Activated T-helper 1 cell treated with Interleukin-2 at 50 U/mL for 16 hours (primary cell): ENCODE measurements around the gene ADIPOR1.
"Not testable (repeated sequence)": the region's sequence is repeated elsewhere in the genome, so short reads cannot be mapped to it uniquely, and the experiment has no call there.

Experiments used
- DNase-seq: peaks from one replicate; pipeline ENCODE4 v3.0.0-alpha.2; 2020; ENCODE audit warnings: low read depth

The ADIPOR1 gene

GRCh38 chr1:202957733-202958543 lies at the start of gene ADIPOR1:
Gene ADIPOR1, minus strand, starts transcription at chr1:202958312. Its CDS starts 7,242 bp downstream, at chr1:202951070.
- peak; percentile 92 for DNase-seq

GRCh38 chr1:203006948-203007871 lies 49.1 kb upstream of the ADIPOR1 start, which contains the start of gene TMEM183A:
Gene TMEM183A, plus strand, starts transcription at chr1:203007374. Its CDS starts 92 bp downstream, at chr1:203007466.
- peak; percentile 86 for DNase-seq

- not testable (repeated sequence) for DNase-seq
Observed at GRCh38 chr1:203005395-203006142, 47.5 kb upstream of the ADIPOR1 start.

GRCh38 chr1:203002951-203003350 lies 44.8 kb upstream of the ADIPOR1 start:
- no peak for DNase-seq

DNA sequence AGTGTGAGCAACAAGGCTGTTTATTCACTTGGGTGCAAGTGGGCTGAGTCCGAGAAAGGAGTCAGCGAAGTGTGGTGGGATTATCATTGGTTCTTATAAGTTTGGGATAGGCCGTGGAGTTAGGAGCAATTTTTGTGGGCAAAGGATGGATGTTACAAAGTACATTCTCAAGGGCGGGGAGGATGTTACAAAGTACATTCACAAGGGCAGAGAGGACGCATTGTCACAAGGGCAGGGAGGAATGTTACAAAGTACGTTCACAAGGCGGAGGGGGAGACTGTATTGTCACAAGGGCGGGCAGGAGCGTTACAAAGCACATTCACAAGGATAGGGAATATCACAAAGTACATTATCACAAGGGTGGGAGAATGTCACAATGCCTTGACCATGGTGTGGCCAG lies 43.9 kb upstream of the ADIPOR1 start:
- DNase-seq, result no peak

- no peak for DNase-seq
Observed at GRCh38 chr1:203000217-203000944, 42.3 kb upstream of the ADIPOR1 start.

GRCh38 chr1:202998836-202999750 lies 41.0 kb upstream of the ADIPOR1 start:
- DNase-seq, result peak; percentile 13

- no peak for DNase-seq
Observed at GRCh38 chr1:202994756-202995155, 36.6 kb upstream of the ADIPOR1 start.

GRCh38 chr1:202991112-202991511 lies 33.0 kb upstream of the ADIPOR1 start:
- no peak for DNase-seq

GRCh38 chr1:202989879-202990278 lies 31.8 kb upstream of the ADIPOR1 start:
- no peak for DNase-seq

GRCh38 chr1:202987922-202988583 lies 29.9 kb upstream of the ADIPOR1 start:
- DNase-seq, result no peak

- no peak for DNase-seq
Observed at GRCh38 chr1:202987255-202987654, 29.1 kb upstream of the ADIPOR1 start.

DNA sequence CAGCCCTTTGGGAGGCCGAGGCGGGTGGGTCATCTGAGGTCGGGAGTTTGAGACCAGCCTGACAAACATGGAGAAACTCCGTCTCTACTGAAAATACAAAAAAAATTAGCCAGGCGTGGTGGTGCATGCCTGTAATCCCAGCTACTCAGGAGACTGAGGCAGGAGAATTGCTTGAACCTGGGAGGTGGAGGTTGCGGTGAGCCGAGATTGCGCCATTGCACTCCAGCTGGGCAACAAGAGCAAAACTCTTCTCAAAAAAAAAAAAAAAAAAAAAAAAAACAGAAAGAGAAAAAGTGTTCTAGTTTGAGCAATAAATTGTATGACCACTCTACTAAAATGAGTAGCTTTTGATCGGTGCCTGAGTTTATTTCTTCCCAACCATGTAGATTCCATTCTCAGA lies 28.0 kb upstream of the ADIPOR1 start:
- DNase-seq, result not testable (repeated sequence)

DNA sequence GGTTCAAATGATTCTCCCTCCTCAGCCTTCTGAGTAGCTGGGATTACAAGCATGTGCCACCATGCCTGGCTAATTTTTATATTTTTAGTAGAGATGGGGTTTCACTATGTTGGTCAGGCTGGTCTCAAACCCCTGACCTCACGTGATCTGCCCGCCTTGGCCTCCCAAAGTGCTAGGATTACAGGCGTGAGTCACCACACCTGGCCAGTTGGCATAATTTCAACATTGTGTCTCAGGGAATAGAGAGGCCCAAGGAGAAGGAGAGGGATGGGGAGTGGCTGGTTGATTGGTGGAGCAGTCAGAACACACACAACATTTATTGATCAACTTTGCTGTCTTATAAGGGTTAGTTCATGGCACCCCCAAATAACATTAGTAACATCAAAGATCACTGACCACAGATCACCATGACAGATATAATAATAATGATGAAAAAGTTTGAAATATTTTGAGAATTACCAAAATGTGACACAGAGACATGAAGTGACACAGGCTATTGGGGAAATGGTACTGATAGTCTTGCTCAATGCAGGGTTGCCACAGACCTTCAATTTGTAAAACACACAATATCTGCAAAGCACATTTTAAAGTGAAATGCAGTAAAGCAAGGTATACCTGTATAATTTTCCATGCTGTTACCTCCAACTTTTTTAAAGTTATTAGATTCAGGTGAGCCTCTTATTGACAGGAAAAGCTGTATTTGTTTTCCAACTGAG lies 24.8 kb upstream of the ADIPOR1 start:
- DNase-seq, result no peak

DNA sequence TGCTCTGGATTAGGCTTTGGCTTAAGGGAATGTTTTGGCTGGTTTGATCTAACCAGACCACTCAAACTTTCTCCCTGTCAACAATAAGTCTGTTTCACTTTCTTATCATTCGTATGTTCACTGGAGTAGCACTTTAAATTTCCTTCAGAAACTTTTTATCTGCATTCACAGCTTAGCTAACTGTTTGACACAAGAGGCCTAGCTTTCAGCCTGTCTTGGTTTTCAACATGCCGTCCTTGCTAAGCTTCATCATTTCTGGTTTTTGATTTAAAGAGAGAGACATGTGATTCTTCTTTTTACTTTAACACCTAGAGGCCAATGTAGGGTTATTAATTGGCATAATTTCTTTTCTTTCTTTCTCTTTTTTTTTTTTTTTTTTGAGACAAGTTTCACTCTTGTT lies 23.8 kb upstream of the ADIPOR1 start:
- DNase-seq, result no peak

DNA sequence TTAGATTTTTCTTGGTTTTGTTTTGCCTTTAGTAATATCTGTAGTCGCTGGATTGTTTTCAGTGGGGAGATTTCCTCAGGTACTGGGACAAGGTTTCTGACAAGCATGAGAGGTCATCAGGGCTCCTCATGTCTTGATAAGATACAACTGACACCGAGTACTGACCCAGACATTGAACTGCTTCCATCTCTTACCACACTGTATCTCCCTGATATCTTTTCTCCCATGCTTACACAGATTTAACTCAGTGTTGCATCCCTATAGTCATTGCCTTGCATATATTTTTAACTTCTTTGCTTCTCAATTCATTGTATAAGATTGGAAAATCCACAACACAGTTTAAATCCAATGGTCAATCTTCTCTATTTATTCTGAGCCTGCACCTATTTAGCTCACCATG lies 21.3 kb upstream of the ADIPOR1 start:
- no peak for DNase-seq

GRCh38 chr1:202976633-202977032 lies 18.5 kb upstream of the ADIPOR1 start:
- DNase-seq, result no peak

DNA sequence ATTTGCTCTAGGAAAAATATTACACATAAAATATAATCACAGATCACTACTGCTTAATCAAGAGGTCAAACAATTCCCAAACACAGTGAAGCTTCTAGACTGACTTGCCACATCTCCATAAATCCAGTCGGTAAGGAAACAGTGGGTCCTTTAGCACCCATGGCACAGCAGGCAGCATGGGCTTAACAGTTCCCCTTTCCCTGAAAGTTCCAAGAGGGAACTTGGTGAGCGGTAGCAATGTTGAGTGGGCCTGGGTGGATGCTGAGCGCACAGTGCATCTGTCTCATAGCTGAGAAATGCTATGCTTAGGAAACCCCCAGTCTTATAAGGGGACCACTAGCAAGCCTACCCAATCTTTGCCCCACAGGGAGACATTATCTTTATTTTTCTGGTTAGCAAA lies 16.7 kb upstream of the ADIPOR1 start:
- no peak for DNase-seq

DNA sequence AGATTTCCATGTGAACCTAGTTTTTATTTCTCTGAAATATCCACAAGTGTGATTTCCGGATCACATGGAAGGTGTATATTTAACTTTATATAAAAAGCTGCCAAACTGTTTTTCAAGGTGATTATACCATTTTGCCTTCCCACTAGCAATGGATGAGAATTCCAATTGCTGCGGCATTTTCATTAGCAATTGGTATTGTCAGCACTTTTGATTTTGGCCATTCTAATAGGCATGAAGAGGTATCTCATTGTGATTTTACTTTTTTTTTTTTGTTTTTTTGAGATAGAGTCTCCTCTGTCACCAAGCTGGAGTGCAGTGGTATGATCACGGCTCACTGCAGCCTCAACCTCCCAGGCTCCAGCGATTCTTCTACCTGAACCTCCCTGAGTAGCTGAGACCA lies 13.9 kb upstream of the ADIPOR1 start:
- no peak for DNase-seq
